Spleen (tissue), 7 donors: Measurements from ENCODE around the gene DUSP15.

Experiments
- CTCF ChIP-seq, 11 experiments: fragments of 200-600 bp in 7 of 11; fragments of 450-650 bp in 4 of 11; sonication (generic) in 4 of 11; IDR thresholded peaks in 8 of 11; conservative IDR thresholded peaks in 3 of 11; 1 replicate in 7 of 11; 2 replicates in 4 of 11; pipeline versions ENCODE4 v1.4.0 to v1.8.0; 2016 to 2021; ENCODE audit warnings: antibody characterized with exemption in 11 of 11, inconsistent platforms in 4 of 11, mild to moderate bottlenecking in 1 of 11
- POLR2A ChIP-seq, 3 donors: fragments of 450-650 bp; IDR thresholded peaks; one replicate each; pipeline ENCODE4 v1.5.1; 2017; ENCODE audit warnings: antibody characterized with exemption in 3 of 3, mild to moderate bottlenecking in 1 of 3
- POLR2AphosphoS5 ChIP-seq, 3 donors: sonication (generic); formaldehyde crosslinking; IDR thresholded peaks; one replicate each; pipeline ENCODE4 v1.5.1; 2017; ENCODE audit warnings: antibody characterized with exemption in 3 of 3
- donor health status: DM: no; HTN: no; CAD: no; lungs with moderate emphysema.
- donor health status: DM: no; HTN: no; CAD: no.
- donor health status: DM: no; HTN: no; CAD: no.

GRCh38 chr20:31875671-31876070 is 5.3 kb upstream of the DUSP15 start:
- TF ChIP-seq POLR2AphosphoS5 (IDR thresholded peaks at IDR 0.05) (no peak), CTCF (IDR thresholded peaks at IDR 0.05 in 8 of 11, conservative IDR thresholded peaks at IDR 0.05 in 3 of 11) (no peak), POLR2A (IDR thresholded peaks at IDR 0.05) (no peak)
